Ascending aorta (tissue), 2 donors: Measurements from ENCODE around the gene TRIM2. TPM values are rescaled to one million over a fixed set of nuclear protein-coding genes. Genes with fewer than 3 reads are reported as not detected.

ENCODE experiments used
- DNase-seq, 2 donors: peaks; one replicate each; pipeline ENCODE4 v3.0.0-alpha.2; 2019; ENCODE audit warnings: low spot score in 2 of 2
- H3K27ac ChIP-seq, 2 donors: fragments of 200-600 bp; sonication (generic); one replicate each; pipeline ENCODE4 v1.5.1; 2016 to 2017; ENCODE audit warnings: mild to moderate bottlenecking in 1 of 2
- H3K27me3 ChIP-seq: fragments of 200-600 bp; sonication (generic); one replicate; pipeline ENCODE4 v1.5.1; 2017
- H3K36me3 ChIP-seq, 2 donors: fragments of 200-600 bp; sonication (generic); one replicate each; pipeline ENCODE4 v1.5.1; 2016
- H3K4me1 ChIP-seq, 2 donors: fragments of 200-600 bp; sonication (generic); one replicate each; pipeline ENCODE4 v1.5.1; 2016 to 2017; ENCODE audit warnings: mild to moderate bottlenecking in 1 of 2
- H3K4me3 ChIP-seq, 2 donors: fragments of 200-600 bp; sonication (generic); one replicate each; pipeline ENCODE4 v1.5.1; 2016 to 2017; ENCODE audit warnings: mild to moderate bottlenecking in 1 of 2
- H3K9me3 ChIP-seq, 2 donors: fragments of 200-600 bp; sonication (generic); one replicate each; pipeline ENCODE4 v1.5.1; 2016
- CTCF ChIP-seq, 3 experiments: fragments of 200-600 bp in 2 of 3; fragments of 450-650 bp in 1 of 3; sonication (generic) in 2 of 3; IDR thresholded peaks; one replicate each; pipeline ENCODE4 v1.5.1; 2016 to 2019; ENCODE audit warnings: antibody characterized with exemption in 3 of 3, mild to moderate bottlenecking in 1 of 3, moderate library complexity in 1 of 3
- intact Hi-C: fragments of 100-400 bp; cut with DNase I; formaldehyde crosslinking; loops from one replicate; pipeline ENCODE4 v1.15.1; 2023
- total RNA-seq: library from RNA; depleted of rRNA; stranded (reverse); fragments of >200 nt; gene quantifications from one replicate; pipeline ENCODE4 v1.1.0, GENCODE V29; 2016

Gene TRIM2
- total RNA-seq, 1 donor from 2014 or later, result 33.3 TPM

- no peak for DNase-seq
- Histone ChIP-seq H3K9me3 (no peaks in the 10 kb centered on the region), H3K36me3 (peaks cover 0 to 8% of the 10 kb centered on the region in 2 donors), H3K27ac (peak overlapping the region in 1 of 2 donors; percentile 32), H3K27me3 (no peaks in the 10 kb centered on the region), H3K4me1 (peaks cover 0 to 5% of the 10 kb centered on the region in 2 donors), H3K4me3 (no peak overlapping the region)
- TF ChIP-seq CTCF (IDR thresholded peaks at IDR 0.05), result no peak
- intact Hi-C loops, result no loop called here
These were observed 122.3 kb downstream of the TRIM2 start for GRCh38 chr4:153326513-153326912.

- H3K27me3 ChIP-seq, result no peaks in the 10 kb centered on the region
- intact Hi-C loops, result no loop called here
- peaks cover 0 to 8% of the 10 kb centered on the region in 2 donors for H3K36me3 ChIP-seq
- H3K27ac ChIP-seq, result no peak overlapping the region
- no peak for TF ChIP-seq CTCF (IDR thresholded peaks at IDR 0.05)
- H3K4me3 ChIP-seq, result no peak overlapping the region
- no peak for DNase-seq
- no peaks in the 10 kb centered on the region for H3K9me3 ChIP-seq
- H3K4me1 ChIP-seq, result peaks cover 0 to 5% of the 10 kb centered on the region in 2 donors
These were observed 123.0 kb downstream of the TRIM2 start for GRCh38 chr4:153327247-153327646.

GRCh38 chr4:153332936-153333335 is 128.7 kb downstream of the TRIM2 start:
- DNase-seq, result no peak
- TF ChIP-seq CTCF (IDR thresholded peaks at IDR 0.05), result no peak
- intact Hi-C loops, result no loop called here
- Histone ChIP-seq H3K27me3 (no peaks in the 10 kb centered on the region), H3K27ac (no peak overlapping the region), H3K9me3 (no peaks in the 10 kb centered on the region), H3K4me3 (no peak overlapping the region), H3K36me3 (peaks cover 0 to 10% of the 10 kb centered on the region in 2 donors), H3K4me1 (no peaks in the 10 kb centered on the region)

GRCh38 chr4:153333874-153334273 is 129.6 kb downstream of the TRIM2 start:
- Histone ChIP-seq H3K9me3 (no peaks in the 10 kb centered on the region), H3K27ac (no peak overlapping the region), H3K4me1 (no peaks in the 10 kb centered on the region), H3K27me3 (no peaks in the 10 kb centered on the region), H3K4me3 (no peak overlapping the region), H3K36me3 (peaks cover 0 to 10% of the 10 kb centered on the region in 2 donors)
- no peak for TF ChIP-seq CTCF (IDR thresholded peaks at IDR 0.05)
- intact Hi-C loops, result no loop called here
- DNase-seq, result no peak

GRCh38 chr4:153335665-153336064 is 131.4 kb downstream of the TRIM2 start:
- no peaks in the 10 kb centered on the region for H3K27me3 ChIP-seq
- no peaks in the 10 kb centered on the region for H3K9me3 ChIP-seq
- H3K36me3 ChIP-seq, result peaks cover 0 to 10% of the 10 kb centered on the region in 2 donors
- H3K27ac ChIP-seq, result no peak overlapping the region
- no peak for TF ChIP-seq CTCF (IDR thresholded peaks at IDR 0.05)
- no peak overlapping the region for H3K4me3 ChIP-seq
- no peaks in the 10 kb centered on the region for H3K4me1 ChIP-seq
- intact Hi-C loops, result no loop called here
- DNase-seq, result no peak

- intact Hi-C loops, result no loop called here
- no peak overlapping the region for H3K27ac ChIP-seq
- TF ChIP-seq CTCF (IDR thresholded peaks at IDR 0.05), result no peak
- H3K27me3 ChIP-seq, result no peaks in the 10 kb centered on the region
- H3K9me3 ChIP-seq, result no peaks in the 10 kb centered on the region
- H3K36me3 ChIP-seq, result peaks cover 0 to 10% of the 10 kb centered on the region in 2 donors
- H3K4me1 ChIP-seq, result no peaks in the 10 kb centered on the region
- H3K4me3 ChIP-seq, result no peak overlapping the region
- DNase-seq, result no peak
These were observed 133.4 kb downstream of the TRIM2 start for GRCh38 chr4:153337686-153338085.
